Measurements from ENCODE around the gene CIZ1. TPM values are rescaled to one million over a fixed set of nuclear protein-coding genes. Genes with fewer than 3 reads are reported as not detected.

The CIZ1 gene
- total and polyA plus RNA-seq, 2 of the 13 experiments (the other 11 are each of a cell fraction or from before 2014, with no cell fraction given), result 30.6 to 50.3 TPM

GRCh38 chr9:128159522-128159783 is 31.9 kb downstream of the CIZ1 start (continued):
- TF ChIP-seq ZNF703 (CRISPR knock-in tag; IDR thresholded peaks at IDR 0.05; ENCODE audit: borderline replicate concordance), result no peak
- TF ChIP-seq SMARCE1 (IDR thresholded peaks at IDR 0.05; ENCODE audit: borderline replicate concordance), result no peak
- no peak for TF ChIP-seq ZBTB33 (CRISPR knock-in tag; IDR thresholded peaks at IDR 0.05)
- TF ChIP-seq HMGA1 (CRISPR knock-in tag; conservative IDR thresholded peaks at IDR 0.05), result no peak
- TF ChIP-seq ZNF788 (CRISPR knock-in tag; IDR thresholded peaks at IDR 0.05; ENCODE audit: borderline replicate concordance), result peak; percentile 66; the same call in 1 of the 2 replicates
- no peak; the same call in 1 of the 2 replicates for TF ChIP-seq ZNF747 (CRISPR knock-in tag; IDR thresholded peaks at IDR 0.05; ENCODE audit: borderline replicate concordance)
- no peak for TF ChIP-seq MBNL3 (CRISPR knock-in tag; conservative IDR thresholded peaks at IDR 0.05)
- no peak for TF ChIP-seq NBN (conservative IDR thresholded peaks at IDR 0.05)
- TF ChIP-seq ZFP82 (CRISPR knock-in tag; IDR thresholded peaks at IDR 0.05; ENCODE audit: borderline replicate concordance), result no peak
- TF ChIP-seq SMAD3 (CRISPR knock-in tag; IDR thresholded peaks at IDR 0.05), result no peak
- TF ChIP-seq ZNF335 (CRISPR knock-in tag; IDR thresholded peaks at IDR 0.05), result 0 out of 2 replicates have a peak, but pooled peaks have one; percentile 5
- TF ChIP-seq ZNF414 (CRISPR knock-in tag; IDR thresholded peaks at IDR 0.05), result no peak
- no peak for TF ChIP-seq RBFOX2 (IDR thresholded peaks at IDR 0.05; ENCODE audit: low read depth, low read length)
- TF ChIP-seq RORA (CRISPR knock-in tag; IDR thresholded peaks at IDR 0.05), result no peak
- TF ChIP-seq ZFP1 (CRISPR knock-in tag; IDR thresholded peaks at IDR 0.05), result no peak
- TF ChIP-seq U2AF1 (optimal IDR thresholded peaks at IDR 0.05; ENCODE audit: low read depth, low read length), result no peak
- TF ChIP-seq ZEB1 (IDR thresholded peaks at IDR 0.05; ENCODE audit: insufficient replicate concordance, low read depth), result no peak
- TF ChIP-seq NR1H2 (CRISPR knock-in tag; IDR thresholded peaks at IDR 0.05; ENCODE audit: borderline replicate concordance, low read depth), result no peak
- TF ChIP-seq USF2 (IDR thresholded peaks at IDR 0.05; ENCODE audit: low read depth, low read length), result no peak
- no peak for TF ChIP-seq USF2 (CRISPR knock-in tag; IDR thresholded peaks at IDR 0.05; ENCODE audit: borderline replicate concordance)
- TF ChIP-seq ZNF205 (CRISPR knock-in tag; IDR thresholded peaks at IDR 0.05), result 0 out of 2 replicates have a peak, but pooled peaks have one; percentile 8
- 0 out of 2 replicates have a peak, but pooled peaks have one; percentile 14 for TF ChIP-seq TFDP1 (CRISPR knock-in tag; IDR thresholded peaks at IDR 0.05; ENCODE audit: borderline replicate concordance)
- no peak for TF ChIP-seq CEBPZ (IDR thresholded peaks at IDR 0.05; ENCODE audit: low read length)
- TF ChIP-seq ZBTB7B (CRISPR knock-in tag; IDR thresholded peaks at IDR 0.05), result no peak

Measured in HepG2 (cell line).